Skeletal muscle satellite cell (primary cell): Measurements from ENCODE around the gene FAM131B.

Experiments used
- H3K27me3 ChIP-seq: 2 replicates; pipeline ENCODE4 v1.7.0; 2013; ENCODE audit warnings: low read length; ENCODE audit not compliant: control insufficient read depth, insufficient read depth
- H3K36me3 ChIP-seq: 2 replicates; pipeline ENCODE4 v1.7.0; 2013; ENCODE audit warnings: mild to moderate bottlenecking, control low read depth, low read length; ENCODE audit not compliant: insufficient read depth
- H3K4me1 ChIP-seq: 2 replicates; pipeline ENCODE4 v1.7.0; 2013; ENCODE audit warnings: low read length; ENCODE audit not compliant: control insufficient read depth, insufficient read depth
- H3K4me2 ChIP-seq: 2 replicates; pipeline ENCODE4 v1.7.0; 2013; ENCODE audit warnings: mild to moderate bottlenecking, low read length
- H3K4me3 ChIP-seq: 2 replicates; pipeline ENCODE4 v1.7.0; 2013; ENCODE audit warnings: low read length
- H3K9ac ChIP-seq: 2 replicates; pipeline ENCODE4 v1.7.0; 2013; ENCODE audit warnings: mild to moderate bottlenecking, low read depth, low read length, moderate library complexity
- H3K9me3 ChIP-seq: replicated peaks from 2 replicates; pipeline ENCODE4 v1.7.0; 2013; ENCODE audit warnings: mild to moderate bottlenecking, control low read depth, low read length

FAM131B gene

DNA sequence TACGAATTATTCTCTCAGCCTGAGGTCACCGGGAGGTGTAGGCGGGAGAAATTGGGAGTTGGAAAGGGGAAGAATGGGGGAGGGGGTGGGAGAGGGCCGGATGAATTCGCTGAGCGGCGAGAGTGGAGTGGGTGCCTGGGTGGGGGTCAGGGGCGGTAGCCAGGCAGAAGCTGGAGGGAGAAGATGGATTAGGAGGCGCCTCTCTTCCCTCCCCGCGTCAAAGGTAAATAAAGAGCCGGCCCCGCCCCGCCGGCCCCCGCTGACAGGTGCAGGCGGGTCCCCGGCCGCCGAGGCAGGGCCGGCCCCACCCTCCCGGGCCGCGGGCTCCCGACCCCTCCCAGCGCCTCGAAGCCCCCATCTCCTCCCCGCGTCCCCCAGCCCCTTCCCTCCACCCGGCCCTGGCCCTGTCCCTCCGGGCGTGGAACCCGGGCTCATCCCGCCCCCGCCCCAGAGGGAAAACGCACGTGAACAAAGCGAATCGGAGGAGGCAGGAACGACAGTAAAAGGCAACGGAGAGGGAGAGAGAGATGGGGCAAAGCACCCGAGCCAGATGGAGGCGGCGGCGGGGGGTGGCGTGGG is 872 bp downstream of the FAM131B start:
- Histone ChIP-seq H3K4me1 (peaks cover 3% of the 10 kb centered on the region), H3K4me2 (peak overlapping the region; percentile 96), H3K36me3 (no peaks in the 10 kb centered on the region), H3K4me3 (peak overlapping the region; percentile 76), H3K27me3 (peaks cover 36% of the 10 kb centered on the region), H3K9me3 (no peaks in the 10 kb centered on the region), H3K9ac (no peak overlapping the region)

DNA sequence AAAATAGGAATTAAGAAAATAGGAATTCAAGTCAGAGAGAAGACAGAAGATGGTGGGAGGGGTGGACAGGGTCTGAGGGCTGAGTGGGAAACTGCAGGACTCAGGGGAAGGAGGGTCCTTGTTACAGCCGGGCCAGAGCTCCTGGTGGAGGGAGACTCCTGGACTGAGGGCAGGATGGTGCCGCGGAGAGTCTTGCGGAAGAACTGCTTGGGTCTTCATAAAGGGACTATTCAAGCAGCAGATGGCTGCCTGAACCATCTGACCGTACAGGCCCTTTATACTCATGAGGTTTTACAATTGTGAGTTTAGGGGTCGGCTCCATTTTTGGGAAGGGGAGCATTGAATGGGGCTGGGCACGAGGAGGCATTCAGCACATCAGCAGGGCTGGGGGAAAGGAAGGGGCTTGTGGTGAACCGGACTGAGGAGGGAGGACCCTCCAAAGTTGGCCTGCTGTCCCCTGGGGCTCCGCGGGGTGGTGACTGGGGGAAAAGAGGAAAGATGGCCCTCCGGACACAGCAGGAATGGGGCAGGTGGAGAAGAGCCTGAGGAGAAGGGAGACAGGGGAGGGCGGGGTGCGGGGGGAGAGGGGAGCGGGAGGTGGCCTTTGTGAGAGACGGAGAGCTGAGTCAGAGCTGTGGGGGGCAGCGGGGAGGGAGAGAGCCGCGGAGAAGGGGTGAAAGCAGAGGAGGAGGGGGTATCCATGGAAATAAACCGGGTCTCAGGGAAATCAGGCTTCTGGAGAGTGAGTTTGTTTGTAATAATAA is 1.5 kb downstream of the FAM131B start:
- Histone ChIP-seq H3K9ac (no peak overlapping the region), H3K4me3 (no peak overlapping the region), H3K9me3 (no peaks in the 10 kb centered on the region), H3K27me3 (peaks cover 36% of the 10 kb centered on the region), H3K4me1 (peaks cover 3% of the 10 kb centered on the region), H3K4me2 (no peak overlapping the region), H3K36me3 (no peaks in the 10 kb centered on the region)

DNA sequence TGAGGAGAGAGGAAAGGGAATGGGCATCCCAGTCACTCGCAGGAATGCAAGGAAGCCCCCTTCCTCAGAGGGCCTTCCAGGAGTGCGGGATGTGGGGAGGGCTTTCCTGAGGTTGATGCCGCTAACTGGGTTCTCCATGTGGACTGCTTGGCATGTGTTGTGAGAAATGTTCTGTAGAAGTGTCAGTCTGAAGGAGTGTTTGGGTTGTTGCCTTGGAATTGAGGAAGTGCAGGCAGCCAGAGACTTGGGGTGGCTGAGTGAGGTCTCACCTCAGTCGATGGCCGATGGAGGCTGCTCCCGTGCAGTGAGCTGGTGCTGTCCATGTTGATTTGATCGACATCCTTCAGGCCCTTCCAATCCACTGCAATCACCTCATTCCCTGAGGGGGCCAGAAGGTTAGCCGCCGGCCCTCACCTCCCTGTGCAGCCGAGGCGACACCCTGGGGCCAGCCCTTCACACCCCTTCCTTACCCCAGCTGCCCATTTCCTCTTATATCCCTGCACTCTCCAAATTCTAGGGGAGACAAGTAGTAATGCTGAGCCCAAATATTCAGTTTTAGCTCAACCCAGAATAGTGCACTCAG is 2.7 kb downstream of the FAM131B start:
- Histone ChIP-seq H3K9me3 (no peaks in the 10 kb centered on the region), H3K9ac (no peak overlapping the region), H3K4me3 (no peak overlapping the region), H3K4me2 (no peak overlapping the region), H3K27me3 (peaks cover 33% of the 10 kb centered on the region), H3K4me1 (peaks cover 3% of the 10 kb centered on the region), H3K36me3 (no peaks in the 10 kb centered on the region)

DNA sequence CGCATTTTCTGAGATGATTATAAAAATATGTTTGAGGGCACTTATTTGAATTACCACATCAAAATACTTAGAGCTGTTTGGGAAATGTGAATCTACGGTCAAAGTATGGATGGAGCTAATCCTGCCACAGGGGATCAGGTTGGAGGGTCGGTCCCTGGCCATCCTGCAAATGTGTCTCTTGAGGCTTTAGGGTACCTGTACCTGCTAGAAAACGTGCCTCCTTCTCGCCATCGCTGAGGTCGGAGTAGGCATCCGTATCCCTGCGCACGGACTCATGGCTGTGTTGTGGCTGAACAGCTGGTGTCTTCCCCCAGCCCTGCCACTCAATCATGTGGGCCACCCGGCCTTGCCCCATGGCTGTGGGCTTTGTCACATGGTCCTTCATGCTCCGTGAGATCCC is 3.9 kb downstream of the FAM131B start:
- Histone ChIP-seq H3K9ac (no peak overlapping the region), H3K4me2 (no peak overlapping the region), H3K36me3 (no peaks in the 10 kb centered on the region), H3K9me3 (no peaks in the 10 kb centered on the region), H3K4me3 (no peak overlapping the region), H3K27me3 (peaks cover 20% of the 10 kb centered on the region), H3K4me1 (peaks cover 3% of the 10 kb centered on the region)

DNA sequence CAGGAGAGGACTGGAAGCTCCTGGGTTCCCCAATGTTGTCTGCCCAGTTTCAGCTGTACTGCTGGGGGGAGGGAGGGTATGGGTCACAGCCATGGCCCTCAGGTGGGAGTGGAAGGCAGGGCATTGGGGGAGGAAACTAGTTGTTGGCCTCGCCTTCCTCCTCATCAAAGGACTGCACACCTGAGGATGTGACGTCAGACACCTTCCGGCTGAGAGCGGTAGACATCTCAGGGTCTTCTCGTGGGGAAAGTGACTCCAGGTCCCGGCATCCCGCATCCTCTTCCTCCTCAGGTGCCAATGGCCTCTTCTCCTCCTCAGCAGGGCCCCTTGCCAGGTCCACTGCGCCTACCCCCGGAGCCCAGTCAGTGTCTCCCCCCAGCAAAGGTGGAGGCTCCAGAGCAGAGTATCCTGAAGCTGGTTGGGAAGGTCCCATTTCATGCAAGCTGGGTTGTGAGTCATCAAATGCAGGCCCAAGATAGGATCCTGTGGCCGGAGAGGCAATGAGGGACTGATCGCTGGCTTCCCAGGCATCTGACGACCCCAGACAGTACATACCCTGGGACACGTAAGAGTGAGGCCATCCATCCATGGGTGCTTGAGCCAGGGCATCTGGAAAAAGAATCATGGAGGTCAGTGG is 6.0 kb downstream of the FAM131B start:
- Histone ChIP-seq H3K4me1 (no peaks in the 10 kb centered on the region), H3K27me3 (peaks cover 22% of the 10 kb centered on the region), H3K36me3 (no peaks in the 10 kb centered on the region), H3K9me3 (no peaks in the 10 kb centered on the region), H3K9ac (no peak overlapping the region), H3K4me2 (no peak overlapping the region), H3K4me3 (no peak overlapping the region)

DNA sequence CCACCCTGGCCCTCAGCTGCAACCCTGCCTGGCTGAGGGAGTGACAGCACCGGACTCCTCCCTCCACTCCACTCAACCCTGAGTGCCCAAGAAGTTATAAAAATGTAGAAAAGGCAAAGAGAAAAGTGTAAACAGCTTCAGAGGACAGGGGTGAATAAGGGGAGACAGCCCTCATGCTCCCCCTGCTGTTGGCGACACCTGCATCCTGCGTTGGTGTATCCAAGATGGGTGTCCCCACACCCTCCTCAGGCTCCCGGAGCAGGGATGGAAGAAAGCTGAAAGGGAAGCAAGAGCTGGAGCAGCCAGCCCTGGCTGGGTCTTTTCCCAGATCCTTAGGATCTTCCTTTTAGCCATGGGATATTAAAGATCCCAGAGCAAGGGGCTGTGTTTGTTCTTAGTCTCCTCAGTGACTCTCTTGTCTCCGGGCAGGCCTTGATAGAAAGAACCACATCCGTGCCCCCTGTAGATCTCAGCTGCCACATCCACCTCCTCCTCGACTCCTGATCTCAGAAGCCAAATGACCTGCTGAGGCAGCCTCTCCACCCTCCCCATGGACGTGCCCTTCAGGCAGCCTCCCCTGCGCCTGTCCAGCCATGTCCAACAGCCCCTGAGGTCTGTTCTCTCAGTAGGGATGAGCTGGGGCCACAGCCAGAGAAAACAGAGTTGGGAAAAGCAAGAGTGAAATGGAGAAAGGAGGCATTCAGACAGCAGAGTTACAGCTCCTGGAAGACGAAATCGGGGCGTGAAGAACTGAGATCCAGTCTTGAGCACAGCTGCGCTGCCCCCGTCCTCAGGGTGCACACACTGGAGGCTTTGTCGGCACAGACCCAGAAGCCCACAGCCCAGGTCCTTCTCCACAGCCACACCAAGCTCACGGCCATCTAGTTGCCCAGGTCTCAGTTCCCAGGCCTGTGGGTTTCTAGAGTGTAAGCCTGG is 6.8 kb downstream of the FAM131B start:
- no peaks in the 10 kb centered on the region for H3K36me3 ChIP-seq
- no peaks in the 10 kb centered on the region for H3K4me1 ChIP-seq
- H3K27me3 ChIP-seq: peaks cover 18% of the 10 kb centered on the region
- H3K9me3 ChIP-seq: no peaks in the 10 kb centered on the region
- H3K4me2 ChIP-seq: no peak overlapping the region
- H3K4me3 ChIP-seq: no peak overlapping the region
- H3K9ac ChIP-seq: no peak overlapping the region

DNA sequence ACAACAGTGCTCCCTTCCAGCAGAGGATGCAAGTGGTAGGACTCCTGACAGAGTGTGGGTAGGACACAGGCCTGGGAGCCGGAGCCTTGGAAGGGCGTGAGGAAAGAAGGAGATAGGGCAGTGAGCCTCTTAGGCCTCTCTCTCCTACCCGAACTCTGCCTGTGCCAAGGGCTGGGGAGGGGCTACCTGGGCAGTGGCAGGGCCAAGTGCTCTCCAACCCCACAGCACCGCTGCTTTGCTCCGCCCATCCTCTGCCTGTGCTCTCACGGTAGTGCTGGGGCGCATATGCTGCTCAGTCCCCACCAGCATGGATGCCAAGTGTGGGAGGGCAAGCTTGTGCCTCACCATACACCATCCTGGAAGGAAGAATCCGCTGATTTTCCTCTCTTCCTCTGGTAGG is 7.5 kb downstream of the FAM131B start:
- no peaks in the 10 kb centered on the region for H3K36me3 ChIP-seq

DNA sequence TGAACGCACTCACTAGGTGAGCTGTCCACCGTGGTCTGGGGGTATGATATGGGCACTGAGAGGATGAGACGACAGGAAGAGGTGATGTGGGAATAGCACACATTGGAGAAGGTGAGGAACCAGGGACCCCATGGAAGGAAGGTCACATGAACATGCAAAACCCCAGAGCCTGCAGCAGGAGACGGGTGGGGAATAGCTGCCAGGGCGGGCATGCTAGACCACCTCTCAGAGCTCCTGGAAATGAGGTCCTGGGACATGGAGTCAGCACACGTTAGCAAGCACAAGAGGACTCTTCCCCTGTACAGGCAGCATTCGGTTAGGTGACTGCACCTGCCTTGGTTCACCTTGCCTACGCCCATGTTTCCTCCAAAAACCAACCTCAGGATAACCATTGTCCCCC is 8.1 kb downstream of the FAM131B start:
- no peak overlapping the region for H3K4me3 ChIP-seq
- peaks cover 27% of the 10 kb centered on the region for H3K27me3 ChIP-seq
- H3K4me2 ChIP-seq: no peak overlapping the region
- no peaks in the 10 kb centered on the region for H3K4me1 ChIP-seq
- no peaks in the 10 kb centered on the region for H3K9me3 ChIP-seq
- H3K9ac ChIP-seq: no peak overlapping the region
- H3K36me3 ChIP-seq: no peaks in the 10 kb centered on the region

More for the DNA sequence above, 7.5 kb downstream of the FAM131B start:
- Histone ChIP-seq H3K4me2 (no peak overlapping the region), H3K4me1 (no peaks in the 10 kb centered on the region), H3K9me3 (no peaks in the 10 kb centered on the region), H3K4me3 (no peak overlapping the region), H3K9ac (no peak overlapping the region), H3K27me3 (peaks cover 23% of the 10 kb centered on the region)

DNA sequence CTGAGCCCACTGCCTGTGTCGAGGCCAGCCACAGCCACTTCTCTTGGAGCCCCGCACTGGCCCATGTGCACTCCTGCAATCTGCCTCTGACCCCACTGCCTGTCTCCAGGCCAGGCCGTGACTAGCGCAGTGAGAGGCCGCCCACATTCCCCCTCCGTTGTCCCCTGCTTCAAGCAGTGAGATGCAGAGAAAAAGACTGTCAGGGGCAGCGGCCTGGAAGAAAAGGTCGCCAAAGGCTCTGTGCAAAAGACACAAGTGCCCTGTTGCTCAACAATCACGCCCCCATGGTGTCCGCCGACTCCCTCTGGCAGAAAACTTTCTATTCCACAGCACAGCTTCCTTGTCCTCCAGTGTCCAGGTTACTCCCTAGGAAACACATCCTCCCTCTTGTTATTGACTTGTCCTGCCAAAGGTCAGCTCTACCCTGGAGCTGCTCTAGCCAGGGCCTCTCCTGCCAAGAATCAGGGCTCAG is 9.9 kb downstream of the FAM131B start:
- Histone ChIP-seq H3K36me3 (no peaks in the 10 kb centered on the region), H3K4me3 (no peak overlapping the region), H3K27me3 (peaks cover 37% of the 10 kb centered on the region), H3K4me1 (no peaks in the 10 kb centered on the region), H3K9me3 (no peaks in the 10 kb centered on the region), H3K4me2 (no peak overlapping the region), H3K9ac (no peak overlapping the region)

DNA sequence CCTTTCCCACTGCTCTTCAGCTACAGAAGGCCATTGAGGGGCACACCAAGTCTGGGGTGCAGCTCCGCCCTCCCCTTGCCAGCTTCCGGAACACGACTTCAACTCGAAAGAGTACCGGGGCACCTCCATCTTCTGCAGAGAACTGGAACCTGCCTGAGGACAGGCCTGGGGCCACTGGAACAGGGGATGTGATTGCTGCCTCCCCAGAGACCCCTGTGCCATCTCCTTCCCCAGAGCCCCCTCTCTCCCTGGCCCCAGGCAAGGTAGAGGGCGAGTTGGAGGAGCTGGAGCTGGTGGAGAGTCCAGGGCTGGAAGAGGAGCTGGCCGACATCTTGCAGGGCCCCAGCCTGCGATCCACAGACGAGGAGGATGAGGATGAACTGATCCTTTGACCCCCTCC is 10.9 kb downstream of the FAM131B start:
- Histone ChIP-seq H3K4me3 (no peak overlapping the region), H3K36me3 (no peaks in the 10 kb centered on the region), H3K4me1 (no peaks in the 10 kb centered on the region), H3K9ac (no peak overlapping the region), H3K9me3 (no peaks in the 10 kb centered on the region), H3K4me2 (no peak overlapping the region), H3K27me3 (peaks cover 44% of the 10 kb centered on the region)

DNA sequence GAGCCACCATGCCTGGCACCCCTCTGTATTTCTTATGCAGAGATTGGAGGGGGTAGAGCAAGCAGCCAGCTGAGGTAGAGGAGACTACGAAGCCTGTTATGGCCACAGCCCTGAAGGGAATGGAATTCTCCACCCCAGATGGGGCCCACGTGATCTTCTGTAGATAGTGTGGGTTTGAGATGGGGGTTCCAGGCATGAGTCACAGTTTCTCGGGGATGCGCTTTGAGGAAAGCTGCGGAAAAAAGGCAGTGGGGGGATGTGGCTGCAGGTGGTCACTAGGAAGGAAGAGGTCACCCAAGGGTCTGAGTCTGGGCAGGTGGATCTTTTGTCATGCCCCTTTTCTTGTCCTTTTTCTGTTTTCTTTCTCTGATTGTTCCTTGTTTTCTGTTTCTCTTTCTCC is 11.5 kb downstream of the FAM131B start:
- no peaks in the 10 kb centered on the region for H3K4me1 ChIP-seq
- H3K36me3 ChIP-seq: no peaks in the 10 kb centered on the region
- no peaks in the 10 kb centered on the region for H3K9me3 ChIP-seq
- H3K27me3 ChIP-seq: peaks cover 47% of the 10 kb centered on the region
- H3K4me2 ChIP-seq: no peak overlapping the region
- H3K4me3 ChIP-seq: no peak overlapping the region
- no peak overlapping the region for H3K9ac ChIP-seq
